ENCODE results near the gene RBM48.

Gene RBM48

DNA sequence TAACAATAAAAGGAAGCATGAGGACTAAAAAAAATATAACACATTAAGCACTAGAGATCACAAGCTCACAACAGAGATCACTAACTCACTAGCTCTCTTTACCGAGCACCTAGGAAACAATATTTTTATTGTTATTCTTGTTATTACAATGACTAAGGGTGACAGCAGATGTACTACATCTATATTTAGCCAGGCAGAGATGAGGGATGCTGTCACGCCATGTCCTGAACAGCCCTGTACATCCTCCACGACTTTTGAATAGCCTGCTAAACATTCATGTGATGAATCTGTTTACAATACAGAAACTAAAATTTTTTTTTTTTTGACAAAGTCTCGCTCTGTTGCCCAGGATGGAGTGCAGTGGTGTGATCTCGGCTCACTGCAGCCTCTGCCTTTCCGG, 38.9 kb downstream of the RBM48 start:
- H3K4me3 Mint-ChIP-seq = no peak overlapping the region
- peaks cover 2% of the 10 kb centered on the region for H3K4me1 Mint-ChIP-seq
- no peaks in the 10 kb centered on the region for H3K27me3 Mint-ChIP-seq
- no peak for DNase-seq
- H3K36me3 Mint-ChIP-seq (ENCODE audit: low read depth) = peaks cover 47% of the 10 kb centered on the region
- H3K27ac Mint-ChIP-seq = no peak overlapping the region
- no peaks in the 10 kb centered on the region for H3K9me3 Mint-ChIP-seq
- ATAC-seq = no peak

DNA sequence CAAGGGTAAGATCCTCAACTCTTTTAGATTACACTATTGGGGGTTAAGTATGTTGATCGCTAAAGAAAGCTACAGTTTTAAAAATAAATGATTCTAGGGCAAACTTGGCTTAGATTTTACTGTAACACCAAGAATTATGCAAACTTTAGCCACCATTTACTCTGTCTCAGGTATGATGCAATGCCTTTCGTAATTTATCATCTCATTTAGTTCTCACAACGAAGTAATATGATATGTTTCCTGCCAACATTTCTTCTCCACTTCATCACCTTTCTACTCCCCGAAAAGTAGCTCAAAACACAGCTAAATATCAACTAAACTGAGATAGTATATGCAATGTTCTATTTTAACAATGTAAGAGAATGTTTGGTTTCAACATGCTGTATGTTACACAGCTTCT, 40.5 kb downstream of the RBM48 start:
- Mint-ChIP-seq H3K9me3 (no peaks in the 10 kb centered on the region), H3K27me3 (no peaks in the 10 kb centered on the region), H3K27ac (no peak overlapping the region), H3K36me3 (ENCODE audit: low read depth) (peaks cover 41% of the 10 kb centered on the region), H3K4me1 (peaks cover 3% of the 10 kb centered on the region), H3K4me3 (no peak overlapping the region)
- ATAC-seq (no peak), DNase-seq (no peak)

DNA sequence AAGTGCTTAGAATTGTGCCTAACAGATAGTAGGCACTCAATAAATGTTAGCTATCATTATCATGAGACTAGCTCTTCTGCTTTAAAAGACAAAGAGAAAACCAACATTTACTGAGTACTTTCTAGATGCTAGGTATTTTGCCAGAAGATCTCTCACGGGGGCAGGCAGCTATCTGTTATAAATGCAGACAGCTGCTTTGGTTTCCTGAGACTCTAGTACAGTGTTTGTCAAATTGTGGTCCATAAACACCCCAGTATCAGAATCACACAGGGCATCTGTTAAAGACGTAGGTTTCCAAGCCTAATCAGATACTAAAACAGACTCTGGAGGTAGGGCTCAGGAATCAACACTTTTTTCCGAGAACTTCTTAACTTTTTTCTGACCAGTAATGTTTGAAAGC, 47.7 kb downstream of the RBM48 start:
- Mint-ChIP-seq H3K4me3 (no peak overlapping the region), H3K27me3 (no peaks in the 10 kb centered on the region), H3K9me3 (no peaks in the 10 kb centered on the region), H3K36me3 (ENCODE audit: low read depth) (peaks cover 57% of the 10 kb centered on the region), H3K27ac (no peak overlapping the region), H3K4me1 (peaks cover 3% of the 10 kb centered on the region)
- ATAC-seq (no peak), DNase-seq (no peak)

DNA sequence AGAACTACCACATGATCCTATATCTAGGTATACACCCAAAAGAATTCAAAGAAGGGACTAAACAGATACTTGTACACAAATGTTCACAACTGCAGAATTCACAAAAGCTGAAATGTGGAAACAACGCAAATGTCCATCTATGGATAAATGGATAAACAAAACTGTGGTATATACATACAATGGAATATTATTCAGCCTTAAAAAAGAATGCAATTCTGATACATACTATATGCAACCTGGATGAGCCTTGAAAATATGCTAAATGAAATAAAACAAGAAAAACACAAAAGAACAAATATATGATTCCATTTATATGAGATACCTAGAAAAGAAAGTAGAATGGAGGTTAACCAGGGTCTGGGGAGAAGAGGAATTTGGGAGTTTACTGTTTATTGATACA, 54.4 kb downstream of the RBM48 start:
- DNase-seq = no peak
- no peaks in the 10 kb centered on the region for H3K27me3 Mint-ChIP-seq
- no peak overlapping the region for H3K27ac Mint-ChIP-seq
- peaks cover 46% of the 10 kb centered on the region for H3K4me1 Mint-ChIP-seq
- H3K9me3 Mint-ChIP-seq = peaks cover 3% of the 10 kb centered on the region
- ATAC-seq = no peak
- no peak overlapping the region for H3K4me3 Mint-ChIP-seq
- peaks cover 61% of the 10 kb centered on the region for H3K36me3 Mint-ChIP-seq (ENCODE audit: low read depth)

DNA sequence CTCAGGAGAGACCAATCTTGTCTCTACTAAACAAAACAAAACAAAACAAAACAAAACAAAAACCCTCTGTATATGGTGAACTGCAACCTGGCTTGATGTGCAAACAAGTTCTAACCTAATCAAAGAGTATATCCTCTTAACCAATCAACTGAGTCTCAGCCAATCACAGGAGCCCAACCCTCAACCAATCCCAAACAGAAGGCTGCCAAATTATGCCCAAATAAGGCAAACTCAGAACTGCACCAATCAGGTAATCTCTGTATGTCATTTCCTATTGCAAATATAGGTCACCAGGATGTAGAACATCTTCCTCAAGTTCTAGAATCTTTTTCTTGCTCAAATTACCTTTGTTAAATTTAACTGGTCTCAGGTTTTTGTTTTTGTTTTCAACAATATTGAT, 56.4 kb downstream of the RBM48 start:
- H3K36me3 Mint-ChIP-seq (ENCODE audit: low read depth) = peaks cover 57% of the 10 kb centered on the region
- no peak for ATAC-seq
- H3K4me1 Mint-ChIP-seq = peaks cover 64% of the 10 kb centered on the region
- no peaks in the 10 kb centered on the region for H3K27me3 Mint-ChIP-seq
- peaks cover 3% of the 10 kb centered on the region for H3K9me3 Mint-ChIP-seq
- H3K4me3 Mint-ChIP-seq = no peak overlapping the region
- no peak for DNase-seq
- peak overlapping the region; percentile 50 for H3K27ac Mint-ChIP-seq

DNA sequence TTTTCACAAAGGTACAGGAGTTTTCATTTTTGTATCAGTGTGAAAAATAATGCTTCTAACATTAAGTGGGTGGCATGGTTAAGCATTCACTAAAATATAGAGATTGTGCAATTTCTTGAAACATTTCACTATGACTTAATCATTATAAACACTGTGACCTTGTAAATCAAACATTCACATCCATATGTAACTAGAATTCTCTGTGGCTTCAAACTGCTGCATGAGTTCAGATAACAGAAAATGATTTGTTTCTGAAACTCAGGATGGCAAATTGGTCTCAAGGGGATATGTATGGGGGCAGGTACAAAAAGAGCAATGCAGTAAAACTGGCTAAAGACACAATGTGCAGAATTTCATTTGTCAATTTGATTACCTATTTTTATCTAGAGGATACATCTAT, 57.8 kb downstream of the RBM48 start:
- no peak for ATAC-seq
- Mint-ChIP-seq H3K27ac (peak overlapping the region; percentile 50), H3K27me3 (no peaks in the 10 kb centered on the region)

DNA sequence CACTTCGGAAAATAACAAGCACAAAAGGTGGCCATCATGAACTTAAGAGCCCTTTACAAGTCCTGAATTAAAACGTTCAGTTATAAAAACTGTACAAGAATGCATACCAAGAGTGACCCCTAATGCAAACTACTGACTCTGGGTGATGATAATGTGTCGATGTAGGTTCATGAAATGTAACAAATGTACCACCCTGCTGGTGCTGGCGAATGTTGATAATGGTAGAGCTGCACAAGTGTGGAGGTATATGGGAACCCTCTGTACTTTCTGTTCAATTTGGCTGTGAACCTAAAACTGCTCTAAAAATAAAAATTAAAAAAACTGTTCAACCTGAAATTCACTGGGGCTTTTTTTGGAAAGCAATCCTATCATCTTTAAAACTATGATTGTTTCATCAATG, 58.2 kb downstream of the RBM48 start:
- no peak for DNase-seq
- Mint-ChIP-seq H3K4me3 (peak overlapping the region; percentile 40), H3K4me1 (peaks cover 67% of the 10 kb centered on the region)

More for the DNA sequence above, 57.8 kb downstream of the RBM48 start:
- peaks cover 69% of the 10 kb centered on the region for H3K4me1 Mint-ChIP-seq
- H3K36me3 Mint-ChIP-seq (ENCODE audit: low read depth) = peaks cover 51% of the 10 kb centered on the region
- peaks cover 3% of the 10 kb centered on the region for H3K9me3 Mint-ChIP-seq
- DNase-seq = no peak
- peak overlapping the region; percentile 40 for H3K4me3 Mint-ChIP-seq

More for the DNA sequence above, 58.2 kb downstream of the RBM48 start:
- Mint-ChIP-seq H3K27ac (peak overlapping the region; percentile 50), H3K9me3 (peaks cover 3% of the 10 kb centered on the region), H3K36me3 (ENCODE audit: low read depth) (peaks cover 51% of the 10 kb centered on the region), H3K27me3 (no peaks in the 10 kb centered on the region)
- ATAC-seq = no peak

Measured in activated naive CD8-positive, alpha-beta T cell treated with anti-CD3 and anti-CD28 coated beads, Interleukin-2, amount 50 U/mL, for 24 hours (primary cell).